Activated gamma-delta T cell treated with Interleukin-2 at 50 U/mL for 16 hours (primary cell): ENCODE data around the gene PREB.
"Not testable (repeated sequence)": the region's sequence is repeated elsewhere in the genome, so short reads cannot be mapped to it uniquely, and the experiment has no call there.

Experiments
- DNase-seq: peaks from one replicate; pipeline ENCODE4 v3.0.0-alpha.2; 2020

The PREB gene

GRCh38 chr2:27125104-27125503 is 9.3 kb downstream of the PREB start:
- DNase-seq: no peak

- DNase-seq: peak; percentile 56
Observed at GRCh38 chr2:27123302-27124150, 10.9 kb downstream of the PREB start, which contains the start of gene ABHD1. TSS of gene ABHD1 (plus strand) at chr2:27123815. CDS start at chr2:27123949, 134 bp downstream.

- DNase-seq: no peak
Observed at GRCh38 chr2:27122791-27123190, 11.6 kb downstream of the PREB start.

- DNase-seq: no peak
Observed at GRCh38 chr2:27121906-27122305, 12.5 kb downstream of the PREB start.

GRCh38 chr2:27119330-27119670 is 15.1 kb downstream of the PREB start:
- not testable (repeated sequence) for DNase-seq

- DNase-seq: no peak
Observed at GRCh38 chr2:27118525-27119329, 15.7 kb downstream of the PREB start, which contains the start of gene CGREF1. TSS of gene CGREF1 (minus strand) at chr2:27119128. CDS start at chr2:27104366, 14,762 bp downstream.

- no peak for DNase-seq
Observed at GRCh38 chr2:27117995-27118524, 16.4 kb downstream of the PREB start.

GRCh38 chr2:27115519-27115918 is 18.9 kb downstream of the PREB start:
- no peak for DNase-seq

- DNase-seq: not testable (repeated sequence)
Observed at GRCh38 chr2:27111392-27112078, 22.9 kb downstream of the PREB start.

GRCh38 chr2:27110603-27111352 is 23.7 kb downstream of the PREB start:
- not testable (repeated sequence) for DNase-seq

- DNase-seq: no peak
Observed at GRCh38 chr2:27109083-27109482, 25.4 kb downstream of the PREB start.

- no peak for DNase-seq
Observed at GRCh38 chr2:27108221-27108620, 26.2 kb downstream of the PREB start.

- DNase-seq: no peak
Observed at GRCh38 chr2:27105981-27106380, 28.5 kb downstream of the PREB start.

GRCh38 chr2:27102329-27102728 is 32.1 kb downstream of the PREB start:
- DNase-seq: no peak

- no peak for DNase-seq
Observed at GRCh38 chr2:27100036-27100435, 34.4 kb downstream of the PREB start.

- no peak for DNase-seq
Observed at GRCh38 chr2:27099334-27099955, 35.0 kb downstream of the PREB start.

GRCh38 chr2:27097341-27097740 is 37.1 kb downstream of the PREB start:
- DNase-seq: no peak

- no peak for DNase-seq
Observed at GRCh38 chr2:27096748-27097297, 37.6 kb downstream of the PREB start.

- DNase-seq: no peak
Observed at GRCh38 chr2:27095745-27096651, 38.4 kb downstream of the PREB start.

- DNase-seq: no peak
Observed at GRCh38 chr2:27095427-27095744, 39.0 kb downstream of the PREB start.
